ENCODE data around the gene FGD4. TPM values are rescaled to one million over a fixed set of nuclear protein-coding genes. Genes with fewer than 3 reads are reported as not detected.
A peak's percentile ranks its signal among the peaks of the same experiment; 100 is the strongest.

FGD4 gene
- total RNA-seq, 4 donors from 2014 or later, result 21.4 to 33.0 (median 26.9) TPM

DNA sequence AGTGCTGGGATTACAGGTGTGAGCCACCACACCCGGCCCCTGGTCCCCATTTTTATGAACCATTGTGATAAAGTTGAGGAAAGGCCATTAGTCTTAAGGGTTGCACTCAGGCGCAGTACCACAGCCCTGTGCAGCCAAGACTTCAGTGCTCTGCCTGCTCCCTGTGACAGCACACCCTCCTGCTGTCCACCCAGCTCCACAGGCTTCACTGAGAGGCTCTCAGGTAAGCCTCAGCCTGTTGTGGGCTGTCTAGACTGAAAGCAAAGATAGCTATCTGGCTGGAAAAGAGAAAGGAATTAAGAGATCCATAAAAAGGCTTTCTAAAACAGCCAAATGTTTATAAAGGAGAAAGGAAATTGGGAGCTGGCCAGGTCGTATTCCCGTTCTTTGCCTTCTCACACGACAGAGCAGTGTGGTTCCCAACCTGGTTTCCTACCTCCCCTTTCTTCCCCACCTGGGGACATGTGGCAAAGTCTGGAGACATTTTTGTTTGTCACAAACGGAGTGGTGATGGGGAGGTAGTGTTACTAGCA, 260.6 kb downstream of the FGD4 start:
- no peak for TF ChIP-seq POLR2AphosphoS5 (IDR thresholded peaks at IDR 0.05)
- TF ChIP-seq, protein P1, sequence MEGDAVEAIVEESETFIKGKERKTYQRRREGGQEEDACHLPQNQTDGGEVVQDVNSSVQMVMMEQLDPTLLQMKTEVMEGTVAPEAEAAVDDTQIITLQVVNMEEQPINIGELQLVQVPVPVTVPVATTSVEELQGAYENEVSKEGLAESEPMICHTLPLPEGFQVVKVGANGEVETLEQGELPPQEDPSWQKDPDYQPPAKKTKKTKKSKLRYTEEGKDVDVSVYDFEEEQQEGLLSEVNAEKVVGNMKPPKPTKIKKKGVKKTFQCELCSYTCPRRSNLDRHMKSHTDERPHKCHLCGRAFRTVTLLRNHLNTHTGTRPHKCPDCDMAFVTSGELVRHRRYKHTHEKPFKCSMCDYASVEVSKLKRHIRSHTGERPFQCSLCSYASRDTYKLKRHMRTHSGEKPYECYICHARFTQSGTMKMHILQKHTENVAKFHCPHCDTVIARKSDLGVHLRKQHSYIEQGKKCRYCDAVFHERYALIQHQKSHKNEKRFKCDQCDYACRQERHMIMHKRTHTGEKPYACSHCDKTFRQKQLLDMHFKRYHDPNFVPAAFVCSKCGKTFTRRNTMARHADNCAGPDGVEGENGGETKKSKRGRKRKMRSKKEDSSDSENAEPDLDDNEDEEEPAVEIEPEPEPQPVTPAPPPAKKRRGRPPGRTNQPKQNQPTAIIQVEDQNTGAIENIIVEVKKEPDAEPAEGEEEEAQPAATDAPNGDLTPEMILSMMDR (IDR thresholded peaks at IDR 0.05), result no peak
- TF ChIP-seq POLR2A (IDR thresholded peaks at IDR 0.05; ENCODE audit: low read depth), result no peak
- no peak for TF ChIP-seq EP300 (IDR thresholded peaks at IDR 0.05)
- H3K4me3 ChIP-seq, result no peak overlapping the region
- peak overlapping the region in 3 of 4 donors; percentile 58 to 77 (median 62) for H3K27ac ChIP-seq (replicated peaks in 1 of 4)
- DNase-seq (ENCODE audit: extremely low spot score), result no peak
- WGBS, result 65% methylated on average over 6 of the region's 6 CpGs
- no peaks in the 10 kb centered on the region for H3K36me3 ChIP-seq
- peaks cover 12 to 23% (median 17%) of the 10 kb centered on the region in 4 donors for H3K4me1 ChIP-seq
- H3K27me3 ChIP-seq, result no peaks in the 10 kb centered on the region
- H3K9me3 ChIP-seq, result no peaks in the 10 kb centered on the region
- intact Hi-C loops (cut with DNase I), result loop anchor here (5.0 kb wide), 1 partner anchor 203 kb away; no protein-coding TSS in a partner anchor

DNA sequence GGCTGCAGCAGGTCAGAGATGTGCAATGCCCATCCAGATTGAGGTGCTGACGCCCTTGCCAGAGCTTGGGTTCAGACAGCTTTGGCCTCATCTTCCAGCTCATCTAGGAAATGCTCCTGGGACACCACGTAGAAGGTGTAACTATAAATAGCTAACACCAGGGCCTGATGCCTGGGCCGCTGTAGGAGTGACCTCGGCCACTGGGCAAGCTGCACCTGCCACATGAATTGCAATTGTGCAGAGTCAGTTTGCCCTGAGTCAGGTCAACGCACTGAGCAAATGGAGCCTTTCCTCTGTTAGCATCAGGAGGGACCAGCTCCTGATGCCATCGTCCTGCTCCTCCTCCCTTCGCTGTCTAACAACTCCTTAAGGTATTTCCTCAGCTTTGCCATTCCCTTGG, 262.3 kb downstream of the FGD4 start:
- H3K9me3 ChIP-seq, result no peaks in the 10 kb centered on the region
- H3K4me1 ChIP-seq, result peaks cover 12 to 23% (median 17%) of the 10 kb centered on the region in 4 donors
- H3K27me3 ChIP-seq, result no peaks in the 10 kb centered on the region
- intact Hi-C loops (cut with DNase I), result no loop called here
- no peak for TF ChIP-seq POLR2AphosphoS5 (IDR thresholded peaks at IDR 0.05)
- TF ChIP-seq, protein P1 (IDR thresholded peaks at IDR 0.05), result no peak
- TF ChIP-seq EP300 (IDR thresholded peaks at IDR 0.05), result no peak
- no peak for TF ChIP-seq POLR2A (IDR thresholded peaks at IDR 0.05; ENCODE audit: low read depth)
- no peaks in the 10 kb centered on the region for H3K36me3 ChIP-seq
- 100% methylated on average over 1 of the region's 7 CpGs for WGBS
- no peak overlapping the region for H3K27ac ChIP-seq (replicated peaks in 1 of 4)
- no peak overlapping the region for H3K4me3 ChIP-seq
- no peak for DNase-seq (ENCODE audit: extremely low spot score)

DNA sequence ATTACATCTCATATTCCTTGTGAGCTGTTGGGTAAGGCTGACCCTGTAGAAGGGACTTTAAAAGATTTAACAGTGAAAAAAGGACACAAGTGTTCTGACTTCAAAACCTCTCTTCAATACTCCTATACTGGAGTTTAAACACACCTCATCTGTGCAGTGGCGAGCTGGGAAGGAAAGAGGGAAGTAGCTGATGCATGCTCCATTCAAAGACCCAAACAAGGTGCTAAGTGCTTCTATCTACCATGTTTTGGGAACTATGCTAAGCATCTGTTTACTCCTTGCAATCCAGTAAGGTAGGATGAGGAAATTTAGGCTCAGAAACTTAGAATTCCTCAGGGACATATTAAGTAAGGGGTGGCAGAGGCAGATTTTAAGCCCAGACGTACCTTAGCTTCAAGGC, 263.3 kb downstream of the FGD4 start:
- Histone ChIP-seq H3K27me3 (no peaks in the 10 kb centered on the region), H3K36me3 (no peaks in the 10 kb centered on the region), H3K9me3 (no peaks in the 10 kb centered on the region), H3K4me1 (peaks cover 12 to 21% (median 17%) of the 10 kb centered on the region in 4 donors), H3K4me3 (no peak overlapping the region), H3K27ac (replicated peaks in 1 of 4) (no peak overlapping the region)
- DNase-seq (ENCODE audit: extremely low spot score), result no peak
- WGBS, result 80% methylated on average over 2 of the region's 2 CpGs
- intact Hi-C loops (cut with DNase I), result no loop called here
- TF ChIP-seq EP300 (IDR thresholded peaks at IDR 0.05) (no peak), POLR2A (IDR thresholded peaks at IDR 0.05; ENCODE audit: low read depth) (no peak), POLR2AphosphoS5 (IDR thresholded peaks at IDR 0.05) (no peak)
- TF ChIP-seq, protein P1 (IDR thresholded peaks at IDR 0.05), result no peak

DNA sequence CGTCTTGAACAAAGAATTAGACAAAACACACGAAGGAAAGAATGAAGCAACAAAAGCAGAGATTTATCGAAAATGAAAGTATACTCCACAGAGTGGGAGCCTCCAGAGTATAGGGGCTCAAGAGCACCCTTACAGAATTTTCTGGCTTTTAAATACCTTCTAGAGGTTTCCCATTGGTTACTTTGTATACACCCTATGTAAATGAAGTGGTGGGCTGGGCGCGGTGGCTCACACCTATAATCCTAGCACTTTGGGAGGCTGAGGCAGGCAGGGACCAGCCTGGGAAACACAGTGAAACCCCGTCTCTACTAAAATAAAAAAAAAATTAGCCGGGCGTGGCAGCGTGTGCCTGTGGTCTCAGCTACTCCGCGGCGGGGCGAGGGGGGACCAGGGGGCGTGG, 266.7 kb downstream of the FGD4 start:
- 84% methylated on average over 14 of the region's 14 CpGs for WGBS
- no peak for DNase-seq (ENCODE audit: extremely low spot score)
- Histone ChIP-seq H3K36me3 (no peaks in the 10 kb centered on the region), H3K9me3 (no peaks in the 10 kb centered on the region), H3K4me1 (peaks cover 0 to 5% (median 2%) of the 10 kb centered on the region in 4 donors), H3K4me3 (peak overlapping the region in 1 of 4 donors; percentile 27), H3K27ac (replicated peaks in 1 of 4) (no peak overlapping the region), H3K27me3 (no peaks in the 10 kb centered on the region)
- intact Hi-C loops (cut with DNase I), result no loop called here
- TF ChIP-seq POLR2AphosphoS5 (IDR thresholded peaks at IDR 0.05), result no peak
- no peak for TF ChIP-seq EP300 (IDR thresholded peaks at IDR 0.05)
- TF ChIP-seq POLR2A (IDR thresholded peaks at IDR 0.05; ENCODE audit: low read depth), result no peak
- TF ChIP-seq, protein P1 (IDR thresholded peaks at IDR 0.05), result no peak

DNA sequence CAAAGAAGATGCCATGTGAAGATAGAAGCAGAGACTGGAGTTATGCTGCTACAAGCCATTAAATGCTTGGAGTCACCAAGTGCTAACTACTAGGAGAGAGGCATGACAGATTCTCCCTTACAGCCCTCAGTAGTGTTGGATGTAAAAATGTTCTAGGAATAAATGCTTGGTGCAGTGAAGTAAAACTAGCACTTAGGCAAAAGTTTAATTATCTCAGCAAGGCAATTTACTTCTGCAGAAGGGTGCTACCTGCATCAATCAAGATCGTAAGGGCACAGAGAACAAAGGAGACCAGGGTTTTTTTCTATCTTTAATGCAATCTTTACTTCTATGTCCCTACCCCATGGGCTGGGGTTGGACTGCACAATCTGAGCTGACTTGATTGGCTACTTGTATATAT, 270.2 kb downstream of the FGD4 start:
- TF ChIP-seq EP300 (IDR thresholded peaks at IDR 0.05) (no peak), POLR2A (IDR thresholded peaks at IDR 0.05; ENCODE audit: low read depth) (no peak), POLR2AphosphoS5 (IDR thresholded peaks at IDR 0.05) (no peak)
- TF ChIP-seq, protein P1 (IDR thresholded peaks at IDR 0.05), result no peak
- Histone ChIP-seq H3K36me3 (no peaks in the 10 kb centered on the region), H3K9me3 (no peaks in the 10 kb centered on the region), H3K4me1 (peaks cover 0 to 11% (median 5%) of the 10 kb centered on the region in 4 donors), H3K4me3 (no peak overlapping the region), H3K27me3 (no peaks in the 10 kb centered on the region), H3K27ac (replicated peaks in 1 of 4) (no peak overlapping the region)
- intact Hi-C loops (cut with DNase I), result no loop called here
- DNase-seq (ENCODE audit: extremely low spot score), result no peak
- 100% methylated on average over 1 of the region's 1 CpG for WGBS
